Naive thymus-derived CD4-positive, alpha-beta T cell (primary cell): ENCODE measurements around the gene SMIM43. TPM values are rescaled to one million over a fixed set of nuclear protein-coding genes. Genes with fewer than 3 reads are reported as not detected.

Source experiments
- ATAC-seq: fragments of 150-1000 bp; cut with Tn5 transposase; 2 replicates; pipeline ENCODE4 v1.10.0; 2021; ENCODE audit warnings: mild to moderate bottlenecking, moderate library complexity
- CTCF ChIA-PET: fragments of 350-600 bp; sonication (Branson Sonifier 250); formaldehyde crosslinking; loops from one replicate; lab custom pipeline; 2021; ENCODE audit warnings: antibody characterized with exemption; lab: Charles Lee
- POLR2A ChIA-PET: fragments of 350-600 bp; sonication (Branson Sonifier 250); formaldehyde crosslinking; loops from one replicate; lab custom pipeline; 2021; ENCODE audit warnings: antibody characterized with exemption, inconsistent platforms; lab: Charles Lee
- DNase-seq, 9 donors: peaks; one replicate each; pipeline versions ENCODE4 v3.0.0 to v3.0.0-alpha.2; 2020 to 2022; ENCODE audit warnings: mixed read lengths in 1 of 9
- H3K27ac ChIP-seq: one replicate; pipeline ENCODE4 v1.7.0; 2013; ENCODE audit warnings: mild to moderate bottlenecking, low read depth, low read length, moderate library complexity
- H3K27me3 ChIP-seq, 2 donors: one replicate each; pipeline ENCODE4 v1.7.0; 2013; ENCODE audit warnings: low read length in 2 of 2, mild to moderate bottlenecking in 2 of 2, moderate library complexity in 2 of 2; ENCODE audit not compliant: control insufficient read depth in 2 of 2, insufficient read depth in 2 of 2
- H3K36me3 ChIP-seq, 3 experiments: 1 replicate in 2 of 3; 2 replicates in 1 of 3; pipeline ENCODE4 v1.7.0; 2013; ENCODE audit warnings: low read length in 3 of 3, mild to moderate bottlenecking in 3 of 3, moderate library complexity in 1 of 3; ENCODE audit not compliant: insufficient read depth in 3 of 3, control insufficient read depth in 2 of 3
- H3K4me1 ChIP-seq, 2 donors: one replicate each; pipeline ENCODE4 v1.7.0; 2013; ENCODE audit warnings: low read length in 2 of 2, mild to moderate bottlenecking in 2 of 2, moderate library complexity in 1 of 2; ENCODE audit not compliant: control insufficient read depth in 2 of 2, insufficient read depth in 2 of 2
- H3K4me3 ChIP-seq: 2 replicates; pipeline ENCODE4 v1.7.0; 2013; ENCODE audit warnings: mild to moderate bottlenecking, low read length
- H3K9me3 ChIP-seq, 3 experiments: 1 replicate in 2 of 3; 2 replicates in 1 of 3; pipeline ENCODE4 v1.7.0; 2013; ENCODE audit warnings: low read length in 3 of 3; ENCODE audit not compliant: control insufficient read depth in 2 of 3
- H3K27ac Mint-ChIP-seq, 9 donors: one replicate each; pipeline ENCODE4 v1.8.0; 2020 to 2022; ENCODE audit warnings: mixed read lengths in 9 of 9, mild to moderate bottlenecking in 8 of 9, moderate library complexity in 5 of 9, inconsistent platforms in 2 of 9
- H3K27me3 Mint-ChIP-seq, 5 donors: one replicate each; pipeline ENCODE4 v1.8.0; 2021 to 2022; ENCODE audit warnings: mixed read lengths in 5 of 5, mild to moderate bottlenecking in 1 of 5
- H3K36me3 Mint-ChIP-seq, 5 donors: one replicate each; pipeline ENCODE4 v1.8.0; 2020 to 2022; ENCODE audit warnings: mixed read lengths in 5 of 5, mild to moderate bottlenecking in 3 of 5, inconsistent platforms in 1 of 5
- H3K4me1 Mint-ChIP-seq, 7 donors: one replicate each; pipeline ENCODE4 v1.8.0; 2020 to 2022; ENCODE audit warnings: mixed read lengths in 7 of 7, mild to moderate bottlenecking in 3 of 7, inconsistent platforms in 1 of 7
- H3K4me3 Mint-ChIP-seq, 10 donors: one replicate each; pipeline ENCODE4 v1.8.0; 2020 to 2022; ENCODE audit warnings: mild to moderate bottlenecking in 10 of 10, mixed read lengths in 10 of 10, moderate library complexity in 6 of 10, inconsistent platforms in 2 of 10
- H3K9me3 Mint-ChIP-seq, 11 donors: one replicate each; pipeline ENCODE4 v1.8.0; 2020 to 2022; ENCODE audit warnings: mixed read lengths in 11 of 11, mild to moderate bottlenecking in 4 of 11, inconsistent platforms in 1 of 11, moderate library complexity in 1 of 11
- intact Hi-C, 2 donors: fragments of 100-400 bp; cut with micrococcal nuclease; formaldehyde crosslinking; loops; one replicate each; pipeline ENCODE4 v1.15.1; 2023
- polyA plus RNA-seq, 2 donors: library from polyadenylated mRNA; unstranded; fragments of 300-500 nt; fragmentation: Illumina TruSeq; gene quantifications; one replicate each; pipeline ENCODE4 v1.2.3, GENCODE V29; 2021
- total RNA-seq, 6 experiments: library from RNA in 5 of 6; stranded (reverse) in 5 of 6; gene quantifications; 1 replicate in 5 of 6; 2 replicates in 1 of 6; pipeline ENCODE4 v1.2.3 and lab custom pipeline; 2021 to 2026

The SMIM43 gene
- total and polyA plus RNA-seq, 7 experiments from 2014 or later: not detected

DNA sequence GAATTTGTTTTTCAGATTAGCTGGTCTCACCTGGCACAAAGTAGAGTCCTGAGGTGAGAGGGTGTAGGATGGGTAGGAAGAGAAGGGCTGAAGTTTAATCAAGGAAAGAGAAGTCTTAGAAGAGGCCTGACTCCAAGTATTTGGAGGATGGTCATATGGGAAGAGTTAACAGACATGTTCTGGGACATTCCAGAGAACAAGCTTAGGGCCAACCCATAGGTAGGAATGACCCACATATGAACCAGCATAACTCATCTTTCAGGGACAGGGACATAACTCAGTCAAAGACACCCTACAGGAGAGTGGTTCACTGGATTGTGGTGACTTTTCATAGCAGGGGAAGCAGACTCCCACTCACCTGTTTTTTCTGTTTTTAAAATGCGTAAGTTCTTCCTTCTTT lies 40.3 kb downstream of the SMIM43 start:
- intact Hi-C loops: no loop called here
- no peaks in the 10 kb centered on the region for H3K9me3 ChIP-seq
- POLR2A ChIA-PET: interaction anchor here (0.7 kb wide), 1 partner anchor 110 kb away, joined by 3 read pairs; no protein-coding TSS in a partner anchor
- Mint-ChIP-seq H3K9me3 (peaks cover 0 to 1% (median 0%) of the 10 kb centered on the region in 11 donors), H3K4me1 (peaks cover 0 to 4% (median 0%) of the 10 kb centered on the region in 7 donors), H3K27me3 (peaks cover 0 to 2% (median 0%) of the 10 kb centered on the region in 5 donors), H3K36me3 (no peaks in the 10 kb centered on the region), H3K27ac (no peak overlapping the region), H3K4me3 (no peak overlapping the region)
- H3K36me3 ChIP-seq: no peaks in the 10 kb centered on the region
- no peak overlapping the region for H3K27ac ChIP-seq
- no peak overlapping the region for H3K4me3 ChIP-seq
- H3K27me3 ChIP-seq: no peaks in the 10 kb centered on the region
- CTCF ChIA-PET: interaction anchor here (1.3 to 1.6 kb wide), 2 partner anchors 8 to 354 kb away, joined by 3 read pairs; no protein-coding TSS in a partner anchor
- DNase-seq: no peak
- ATAC-seq: no peak
- H3K4me1 ChIP-seq: no peaks in the 10 kb centered on the region

DNA sequence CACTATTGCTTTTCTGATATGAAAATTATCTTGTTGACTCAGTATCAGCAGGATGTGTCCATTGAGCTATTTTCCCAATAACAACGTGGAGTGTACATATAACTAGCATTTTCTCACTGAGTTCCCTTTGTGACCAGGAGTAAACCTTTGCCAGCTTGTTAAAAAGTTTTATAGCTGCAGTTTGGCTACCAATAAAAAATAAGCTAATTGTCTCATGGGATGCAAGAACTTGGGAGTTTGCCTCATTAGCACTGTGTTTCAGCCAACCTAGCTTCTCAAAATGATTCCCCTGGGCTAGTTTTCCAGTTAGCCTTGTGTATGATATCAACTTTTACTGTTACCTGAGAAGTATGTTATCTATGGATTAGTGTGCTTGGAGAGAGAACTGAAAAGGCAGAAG lies 43.3 kb downstream of the SMIM43 start:
- H3K27ac Mint-ChIP-seq: no peak overlapping the region
- POLR2A ChIA-PET: no interaction called here
- Histone ChIP-seq H3K27ac (no peak overlapping the region), H3K4me1 (no peaks in the 10 kb centered on the region), H3K4me3 (no peak overlapping the region), H3K36me3 (no peaks in the 10 kb centered on the region), H3K27me3 (no peaks in the 10 kb centered on the region), H3K9me3 (no peaks in the 10 kb centered on the region)
- no peak for ATAC-seq
- H3K9me3 Mint-ChIP-seq: no peaks in the 10 kb centered on the region
- intact Hi-C loops: no loop called here
- H3K27me3 Mint-ChIP-seq: peaks cover 0 to 18% (median 0%) of the 10 kb centered on the region in 5 donors
- no peak overlapping the region for H3K4me3 Mint-ChIP-seq
- no peaks in the 10 kb centered on the region for H3K36me3 Mint-ChIP-seq
- DNase-seq: no peak
- CTCF ChIA-PET: interaction anchor here (0.6 kb wide), 1 partner anchor 19 kb away, joined by 3 read pairs; no protein-coding TSS in a partner anchor
- peaks cover 0 to 2% (median 0%) of the 10 kb centered on the region in 7 donors for H3K4me1 Mint-ChIP-seq

GRCh38 chr4:121720109-121720508 lies 44.9 kb downstream of the SMIM43 start:
- H3K27me3 ChIP-seq: no peaks in the 10 kb centered on the region
- intact Hi-C loops: no loop called here
- DNase-seq (no peak), ATAC-seq (no peak)
- H3K36me3 ChIP-seq: no peaks in the 10 kb centered on the region
- H3K4me3 ChIP-seq: no peak overlapping the region
- Mint-ChIP-seq H3K27ac (no peak overlapping the region), H3K36me3 (no peaks in the 10 kb centered on the region), H3K27me3 (peaks cover 0 to 31% (median 12%) of the 10 kb centered on the region in 5 donors), H3K9me3 (no peaks in the 10 kb centered on the region), H3K4me1 (no peaks in the 10 kb centered on the region), H3K4me3 (no peak overlapping the region)
- H3K4me1 ChIP-seq: no peaks in the 10 kb centered on the region
- CTCF ChIA-PET: no interaction called here
- POLR2A ChIA-PET: no interaction called here
- H3K9me3 ChIP-seq: no peaks in the 10 kb centered on the region
- H3K27ac ChIP-seq: no peak overlapping the region

GRCh38 chr4:121717680-121718237 lies 47.2 kb downstream of the SMIM43 start:
- ATAC-seq (no peak), DNase-seq (no peak)
- Histone ChIP-seq H3K27ac (no peak overlapping the region), H3K27me3 (no peaks in the 10 kb centered on the region), H3K4me3 (no peak overlapping the region), H3K36me3 (no peaks in the 10 kb centered on the region), H3K4me1 (no peaks in the 10 kb centered on the region), H3K9me3 (no peaks in the 10 kb centered on the region)
- no peaks in the 10 kb centered on the region for H3K9me3 Mint-ChIP-seq
- no peaks in the 10 kb centered on the region for H3K4me1 Mint-ChIP-seq
- peaks cover 0 to 47% (median 24%) of the 10 kb centered on the region in 5 donors for H3K27me3 Mint-ChIP-seq
- ChIA-PET POLR2A (no interaction called here), CTCF (interaction anchor here (0.6 kb wide), 1 partner anchor 1563 kb away, joined by 3 read pairs; no protein-coding TSS in a partner anchor)
- intact Hi-C loops: no loop called here
- no peak overlapping the region for H3K4me3 Mint-ChIP-seq
- H3K36me3 Mint-ChIP-seq: no peaks in the 10 kb centered on the region
- no peak overlapping the region for H3K27ac Mint-ChIP-seq

GRCh38 chr4:121714548-121714947 lies 50.4 kb downstream of the SMIM43 start:
- no peak for ATAC-seq
- intact Hi-C loops: no loop called here
- H3K27ac Mint-ChIP-seq: no peak overlapping the region
- Histone ChIP-seq H3K27me3 (no peaks in the 10 kb centered on the region), H3K36me3 (no peaks in the 10 kb centered on the region), H3K27ac (no peak overlapping the region), H3K9me3 (no peaks in the 10 kb centered on the region), H3K4me3 (no peak overlapping the region), H3K4me1 (no peaks in the 10 kb centered on the region)
- no peaks in the 10 kb centered on the region for H3K36me3 Mint-ChIP-seq
- no peaks in the 10 kb centered on the region for H3K9me3 Mint-ChIP-seq
- DNase-seq: no peak
- ChIA-PET POLR2A (no interaction called here), CTCF (no interaction called here)
- peaks cover 19 to 66% (median 48%) of the 10 kb centered on the region in 5 donors for H3K27me3 Mint-ChIP-seq
- no peak overlapping the region for H3K4me3 Mint-ChIP-seq
- H3K4me1 Mint-ChIP-seq: peaks cover 0 to 9% (median 0%) of the 10 kb centered on the region in 7 donors

- ATAC-seq (no peak), DNase-seq (no peak)
- Histone ChIP-seq H3K27ac (no peak overlapping the region), H3K36me3 (no peaks in the 10 kb centered on the region), H3K9me3 (no peaks in the 10 kb centered on the region), H3K4me1 (no peaks in the 10 kb centered on the region), H3K4me3 (no peak overlapping the region), H3K27me3 (no peaks in the 10 kb centered on the region)
- ChIA-PET POLR2A (no interaction called here), CTCF (no interaction called here)
- H3K4me1 Mint-ChIP-seq: peaks cover 0 to 17% (median 0%) of the 10 kb centered on the region in 7 donors
- intact Hi-C loops: no loop called here
- H3K27ac Mint-ChIP-seq: no peak overlapping the region
- H3K27me3 Mint-ChIP-seq: peaks cover 35 to 63% (median 56%) of the 10 kb centered on the region in 5 donors
- H3K36me3 Mint-ChIP-seq: no peaks in the 10 kb centered on the region
- H3K9me3 Mint-ChIP-seq: no peaks in the 10 kb centered on the region
- no peak overlapping the region for H3K4me3 Mint-ChIP-seq
Observed at GRCh38 chr4:121712783-121713182, 52.2 kb downstream of the SMIM43 start.
